ENCODE data around the gene GAN.

GRCh38 chr16:81401035-81401950 is 86.5 kb downstream of the GAN start:
- TF ChIP-seq, protein P1, sequence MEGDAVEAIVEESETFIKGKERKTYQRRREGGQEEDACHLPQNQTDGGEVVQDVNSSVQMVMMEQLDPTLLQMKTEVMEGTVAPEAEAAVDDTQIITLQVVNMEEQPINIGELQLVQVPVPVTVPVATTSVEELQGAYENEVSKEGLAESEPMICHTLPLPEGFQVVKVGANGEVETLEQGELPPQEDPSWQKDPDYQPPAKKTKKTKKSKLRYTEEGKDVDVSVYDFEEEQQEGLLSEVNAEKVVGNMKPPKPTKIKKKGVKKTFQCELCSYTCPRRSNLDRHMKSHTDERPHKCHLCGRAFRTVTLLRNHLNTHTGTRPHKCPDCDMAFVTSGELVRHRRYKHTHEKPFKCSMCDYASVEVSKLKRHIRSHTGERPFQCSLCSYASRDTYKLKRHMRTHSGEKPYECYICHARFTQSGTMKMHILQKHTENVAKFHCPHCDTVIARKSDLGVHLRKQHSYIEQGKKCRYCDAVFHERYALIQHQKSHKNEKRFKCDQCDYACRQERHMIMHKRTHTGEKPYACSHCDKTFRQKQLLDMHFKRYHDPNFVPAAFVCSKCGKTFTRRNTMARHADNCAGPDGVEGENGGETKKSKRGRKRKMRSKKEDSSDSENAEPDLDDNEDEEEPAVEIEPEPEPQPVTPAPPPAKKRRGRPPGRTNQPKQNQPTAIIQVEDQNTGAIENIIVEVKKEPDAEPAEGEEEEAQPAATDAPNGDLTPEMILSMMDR (IDR thresholded peaks at IDR 0.05; ENCODE audit: insufficient read depth, low read depth, low read length): no peak
- TF ChIP-seq EZH2 (IDR thresholded peaks at IDR 0.05; ENCODE audit: insufficient read depth, low read length): no peak

Data from astrocyte (in vitro differentiated cells and primary cell).